SU-DHL-6 (cell line): Measurements from ENCODE around the gene EPHA8.

Source experiments
- H2AFZ ChIP-seq: fragments of 200-600 bp; sonication (generic); 2 replicates; pipeline ENCODE4 v1.6.1; 2014; ENCODE audit warnings: low read depth, mild to moderate bottlenecking, moderate library complexity, mixed read lengths, antibody characterized with exemption, low read length; ENCODE audit not compliant: severe bottlenecking
- H3F3A ChIP-seq: fragments of 200-600 bp; shearing (Covaris generic); 2 replicates; pipeline ENCODE4 v1.6.0; 2016; ENCODE audit warnings: antibody characterized with exemption, mild to moderate bottlenecking; ENCODE audit not compliant: insufficient read depth
- H3K27ac ChIP-seq: fragments of 200-600 bp; sonication (generic); 2 replicates; pipeline ENCODE4 v1.5.1; 2016; ENCODE audit warnings: low read depth, mild to moderate bottlenecking, low read length, moderate library complexity, mixed read lengths
- H3K27me3 ChIP-seq: fragments of 200-600 bp; sonication (generic), shearing (Covaris generic); 2 replicates; pipeline ENCODE4 v1.6.0; 2014; ENCODE audit warnings: mild to moderate bottlenecking, low read length
- H3K36me3 ChIP-seq: fragments of 200-600 bp; sonication (generic); 2 replicates; pipeline ENCODE4 v1.6.1; 2014; ENCODE audit warnings: mild to moderate bottlenecking, low read length, mixed read lengths
- H3K4me2 ChIP-seq: fragments of 300-600, 200-600 bp; shearing (Covaris generic), sonication (generic); 2 replicates; pipeline ENCODE4 v1.6.0; 2014; ENCODE audit warnings: low read length, low read depth, mild to moderate bottlenecking; ENCODE audit not compliant: poor library complexity, severe bottlenecking
- H3K4me3 ChIP-seq: fragments of 200-600 bp; sonication (generic); 2 replicates; pipeline ENCODE4 v1.5.1; 2014; ENCODE audit warnings: antibody characterized with exemption, low read length, mild to moderate bottlenecking, mixed read lengths; ENCODE audit not compliant: insufficient read depth, poor library complexity, severe bottlenecking
- H3K79me2 ChIP-seq: fragments of 200-600 bp; sonication (generic); 2 replicates; pipeline ENCODE4 v1.6.1; 2014; ENCODE audit warnings: mild to moderate bottlenecking, low read length, moderate library complexity; ENCODE audit not compliant: insufficient read depth
- H3K9ac ChIP-seq: fragments of 200-600 bp; sonication (generic); 2 replicates; pipeline ENCODE4 v1.7.0; 2014; ENCODE audit warnings: mild to moderate bottlenecking, low read length
- H3K9me2 ChIP-seq: fragments of 200-600 bp; sonication (generic); replicated peaks from 2 replicates; pipeline ENCODE4 v1.6.1; 2014; ENCODE audit warnings: low read length; ENCODE audit not compliant: insufficient read depth
- H3K9me3 ChIP-seq: fragments of 200-600 bp; sonication (generic); 2 replicates; pipeline ENCODE4 v1.6.1; 2014; ENCODE audit warnings: low read length, mixed read lengths; ENCODE audit not compliant: insufficient read depth
- H4K20me1 ChIP-seq: fragments of 200-600 bp; sonication (generic); 2 replicates; pipeline ENCODE4 v1.6.1; 2014; ENCODE audit warnings: low read depth, mild to moderate bottlenecking, antibody characterized with exemption, low read length, moderate library complexity, mixed read lengths
- CTCF ChIP-seq: fragments of 200-600 bp; sonication (generic); IDR thresholded peaks from one replicate; pipeline ENCODE4 v1.5.1; 2017; ENCODE audit warnings: antibody characterized with exemption, mild to moderate bottlenecking, low read length, moderate library complexity; ENCODE audit not compliant: insufficient read depth, poor library complexity, severe bottlenecking
- EZH2phosphoT487 ChIP-seq: fragments of 200-600 bp; sonication (generic), shearing (Covaris generic); conservative IDR thresholded peaks from 2 replicates; pipeline ENCODE4 v1.6.1; 2018; ENCODE audit warnings: mild to moderate bottlenecking, antibody characterized with exemption, low read length, moderate library complexity, mixed read lengths

EPHA8 gene

GRCh38 chr1:22618056-22618455 is 54.8 kb downstream of the EPHA8 start:
- no peak overlapping the region for H3K9ac ChIP-seq

GRCh38 chr1:22619252-22619651 is 56.0 kb downstream of the EPHA8 start:
- no peak overlapping the region for H2AFZ ChIP-seq
- no peaks in the 10 kb centered on the region for H3K27me3 ChIP-seq
- H3K79me2 ChIP-seq = no peaks in the 10 kb centered on the region
- no peak overlapping the region for H3K9ac ChIP-seq
- H3K9me2 ChIP-seq = no peaks in the 10 kb centered on the region
- H3F3A ChIP-seq = no peaks in the 10 kb centered on the region
- no peak overlapping the region for H3K4me2 ChIP-seq
- TF ChIP-seq CTCF (no peak), EZH2phosphoT487 (no peak)
- H3K9me3 ChIP-seq = no peaks in the 10 kb centered on the region
- H3K36me3 ChIP-seq = no peaks in the 10 kb centered on the region
- no peak overlapping the region for H3K27ac ChIP-seq
- H3K4me3 ChIP-seq = no peak overlapping the region
- no peaks in the 10 kb centered on the region for H4K20me1 ChIP-seq

More at GRCh38 chr1:22618056-22618455, 54.8 kb downstream of the EPHA8 start:
- Histone ChIP-seq H3K79me2 (no peaks in the 10 kb centered on the region), H3K27me3 (no peaks in the 10 kb centered on the region), H3F3A (no peaks in the 10 kb centered on the region), H3K27ac (no peak overlapping the region), H3K36me3 (no peaks in the 10 kb centered on the region), H3K4me3 (no peak overlapping the region), H3K9me2 (no peaks in the 10 kb centered on the region), H3K4me2 (no peak overlapping the region), H3K9me3 (no peaks in the 10 kb centered on the region), H2AFZ (no peak overlapping the region), H4K20me1 (no peaks in the 10 kb centered on the region)
- no peak for TF ChIP-seq EZH2phosphoT487
- no peak for TF ChIP-seq CTCF

GRCh38 chr1:22619798-22620197 is 56.5 kb downstream of the EPHA8 start:
- Histone ChIP-seq H3K79me2 (no peaks in the 10 kb centered on the region), H3K9me3 (no peaks in the 10 kb centered on the region), H3K9ac (no peak overlapping the region), H2AFZ (no peak overlapping the region), H3K4me2 (no peak overlapping the region), H3K4me3 (no peak overlapping the region), H3K27ac (no peak overlapping the region), H3K36me3 (no peaks in the 10 kb centered on the region), H3F3A (no peaks in the 10 kb centered on the region), H3K9me2 (no peaks in the 10 kb centered on the region), H4K20me1 (no peaks in the 10 kb centered on the region), H3K27me3 (no peaks in the 10 kb centered on the region)
- TF ChIP-seq EZH2phosphoT487 = no peak
- TF ChIP-seq CTCF = no peak

- Histone ChIP-seq H3K9ac (no peak overlapping the region), H3K79me2 (no peaks in the 10 kb centered on the region), H3K4me3 (no peak overlapping the region)
These were observed 58.5 kb downstream of the EPHA8 start for GRCh38 chr1:22621761-22622160.

More at GRCh38 chr1:22621761-22622160, 58.5 kb downstream of the EPHA8 start:
- Histone ChIP-seq H3K27ac (no peak overlapping the region), H3K36me3 (no peaks in the 10 kb centered on the region), H3K4me2 (no peak overlapping the region), H2AFZ (no peak overlapping the region), H3K9me2 (no peaks in the 10 kb centered on the region), H3F3A (no peaks in the 10 kb centered on the region), H3K9me3 (no peaks in the 10 kb centered on the region), H3K27me3 (no peaks in the 10 kb centered on the region), H4K20me1 (no peaks in the 10 kb centered on the region)
- no peak for TF ChIP-seq CTCF
- no peak for TF ChIP-seq EZH2phosphoT487
